GM19468 (cell line): Measurements from ENCODE around the gene ZNRF4.

Experiments
- ATAC-seq: cut with Tn5 transposase; IDR thresholded peaks from one replicate; pipeline ENCODE4 v1.9.1; 2021; ENCODE audit warnings: mild to moderate bottlenecking, moderate library complexity, moderate number of reproducible peaks; ENCODE audit not compliant: unreplicated experiment; ENCODE audit errors: extremely low read depth

ZNRF4 gene

DNA sequence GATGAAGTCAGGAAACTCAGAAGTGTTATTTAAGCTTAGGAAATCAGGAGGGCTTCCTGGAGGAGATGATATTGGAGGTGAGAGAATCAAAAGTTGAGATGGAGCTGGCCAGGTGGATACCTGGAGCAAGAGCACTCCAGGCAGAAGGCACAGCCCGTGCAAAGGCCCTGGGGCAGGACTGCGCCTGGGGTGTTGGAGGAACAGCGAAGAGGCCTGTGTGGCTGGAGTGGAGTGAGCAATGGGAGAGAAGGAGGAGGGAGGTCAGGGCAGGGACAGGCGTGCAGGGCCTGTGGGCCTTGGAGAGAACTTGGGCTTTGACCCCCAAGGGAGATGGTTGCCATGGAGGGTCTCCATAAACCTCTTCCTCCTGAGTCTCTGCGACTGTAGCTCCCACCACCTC is 42.1 kb downstream of the ZNRF4 start:
- ATAC-seq, result no peak

GRCh38 chr19:5498830-5499550 is 43.8 kb downstream of the ZNRF4 start:
- ATAC-seq, result no peak

- no peak for ATAC-seq
These were observed 46.7 kb downstream of the ZNRF4 start for GRCh38 chr19:5501907-5502306.

DNA sequence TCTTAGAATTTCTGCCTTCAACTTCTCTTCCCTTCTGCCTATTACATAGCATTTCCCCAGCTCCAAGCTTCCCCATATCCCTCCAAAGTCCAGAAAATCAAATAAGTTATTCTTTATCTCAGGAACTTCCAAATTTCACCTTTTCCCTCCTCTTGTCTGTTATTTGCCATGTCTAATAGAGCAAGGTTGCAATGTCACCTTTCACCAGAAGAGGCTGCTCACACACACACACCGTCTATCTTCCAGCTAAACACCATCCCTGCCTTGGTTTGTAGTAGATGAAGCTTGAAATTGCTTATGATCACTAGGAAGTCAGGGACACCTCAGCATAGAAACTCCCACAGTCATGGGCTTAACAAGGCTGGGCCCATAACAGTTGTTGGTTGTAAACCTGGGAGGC is 48.4 kb downstream of the ZNRF4 start:
- ATAC-seq, result no peak

GRCh38 chr19:5504114-5504513 is 48.9 kb downstream of the ZNRF4 start:
- ATAC-seq, result no peak
